Stomach (tissue), 4 donors: Measurements from ENCODE around the gene OR12D1.

Source experiments
- CTCF ChIP-seq, 7 experiments: fragments of 450-650 bp in 4 of 7; fragments of 200-600 bp in 3 of 7; sonication (generic) in 3 of 7; IDR thresholded peaks; one replicate each; pipeline ENCODE4 v1.5.1; 2016 to 2019; ENCODE audit warnings: antibody characterized with exemption in 7 of 7, control low read depth in 2 of 7, mild to moderate bottlenecking in 1 of 7
- EP300 ChIP-seq: sonication (generic); formaldehyde crosslinking; IDR thresholded peaks from one replicate; pipeline ENCODE4 v1.6.1; 2017; ENCODE audit warnings: antibody characterized with exemption
- POLR2A ChIP-seq, 4 donors: fragments of 450-650 bp; IDR thresholded peaks; one replicate each; pipeline ENCODE4 v1.6.1; 2016; ENCODE audit warnings: antibody characterized with exemption in 4 of 4, control low read depth in 2 of 4, mild to moderate bottlenecking in 1 of 4, moderate library complexity in 1 of 4
- POLR2AphosphoS5 ChIP-seq, 3 donors: sonication (generic); formaldehyde crosslinking; IDR thresholded peaks; one replicate each; pipeline ENCODE4 v1.6.1; 2016; ENCODE audit warnings: antibody characterized with exemption in 3 of 3

GRCh38 chr6:29368765-29369164 is 46.0 kb upstream of the OR12D1 start, which contains the start of gene OR5V1:
- TF ChIP-seq POLR2A (IDR thresholded peaks at IDR 0.05) (no peak), CTCF (IDR thresholded peaks at IDR 0.05) (no peak), POLR2AphosphoS5 (IDR thresholded peaks at IDR 0.05) (no peak), EP300 (no peak)
